UCSD-AML1 (cell line): ENCODE results near the gene RAMP1.

Source experiments
- DNase-seq: peaks from one replicate; lab custom pipeline; 2025; ENCODE audit not compliant: unreplicated experiment; lab: John Stamatoyannopoulos, UW

Gene RAMP1

DNA sequence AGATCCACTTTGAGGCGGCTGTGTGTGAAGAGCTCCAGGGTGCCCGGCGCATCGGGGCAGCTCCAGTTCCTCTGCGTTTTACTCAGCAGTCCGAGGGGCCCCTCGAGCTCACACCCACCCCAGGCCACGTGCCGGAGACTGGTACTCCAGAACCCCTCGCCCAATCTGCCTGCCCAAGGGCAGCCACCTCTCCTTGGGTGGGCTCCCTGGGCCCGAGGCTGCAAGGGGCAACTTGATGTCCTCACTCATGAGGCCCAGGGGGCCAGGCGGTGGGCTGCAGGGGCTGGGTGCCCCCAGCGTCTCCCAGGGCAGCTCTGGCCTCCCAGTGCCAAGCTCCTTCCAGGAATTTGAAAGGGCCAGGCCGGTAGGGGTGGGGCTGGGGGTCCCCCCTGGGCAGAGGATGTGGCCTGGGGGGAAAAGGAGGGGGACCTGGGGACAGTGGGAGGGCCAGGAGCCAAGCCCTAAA, 16.7 kb downstream of the RAMP1 start:
- DNase-seq, result no peak

DNA sequence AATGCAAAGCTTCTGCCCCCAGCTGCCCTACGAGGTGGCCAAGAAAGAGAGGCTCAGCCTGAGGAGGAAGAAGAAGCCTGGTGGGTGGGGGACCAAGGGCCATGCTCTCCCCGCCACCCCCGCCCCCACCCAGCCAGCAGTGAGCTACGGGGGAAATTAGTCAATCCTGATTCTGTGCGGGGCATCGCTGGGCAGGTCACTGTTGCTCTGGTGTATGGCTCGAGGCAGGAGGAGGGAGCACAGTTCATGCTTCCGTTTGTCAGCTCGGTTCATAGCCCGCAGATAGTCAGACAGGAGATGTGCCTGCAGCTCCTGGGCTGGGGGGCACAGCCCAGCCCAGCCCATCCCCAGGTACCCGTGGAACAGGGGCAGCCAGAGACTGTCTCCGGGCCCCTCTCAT, 17.1 kb downstream of the RAMP1 start:
- no peak for DNase-seq

GRCh38 chr2:237876951-237877491, 17.6 kb downstream of the RAMP1 start:
- no peak for DNase-seq

- no peak for DNase-seq
These were observed 18.3 kb downstream of the RAMP1 start for GRCh38 chr2:237877576-237878307.

DNA sequence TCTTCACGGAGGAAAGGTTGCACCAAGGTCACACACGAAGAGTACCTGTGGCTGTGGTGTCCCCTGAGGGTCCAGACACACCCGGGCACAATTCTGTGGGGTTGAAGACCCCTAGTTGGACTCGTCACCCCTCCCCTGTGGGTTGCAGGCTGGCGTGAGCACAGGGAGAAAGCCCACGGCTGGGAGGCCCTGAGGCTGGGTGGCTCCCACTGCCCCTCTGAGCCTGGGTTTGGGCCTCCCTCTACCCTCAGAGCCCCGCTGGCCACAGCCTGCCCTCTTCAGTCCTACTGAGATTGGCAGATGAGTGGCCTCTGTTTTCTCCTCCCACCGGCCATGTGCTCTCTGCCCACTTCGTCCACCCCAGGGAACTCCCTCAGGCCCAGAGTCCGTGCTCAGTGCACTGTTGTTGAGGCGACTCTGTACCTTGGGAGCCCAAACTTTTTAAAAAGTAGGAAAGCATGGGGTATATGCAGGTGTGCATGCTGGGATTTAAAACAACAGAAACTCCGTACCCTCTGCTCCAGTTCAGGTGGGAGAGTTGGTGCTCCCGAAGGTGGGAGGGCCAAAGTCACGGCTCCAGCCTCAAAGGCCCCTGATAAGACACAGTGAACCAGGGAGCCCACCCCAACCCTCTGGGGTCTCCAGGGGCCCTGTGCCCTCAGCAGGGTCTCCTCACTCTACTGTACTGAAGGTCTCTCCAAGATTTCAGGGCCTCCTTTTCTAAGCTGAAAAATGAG, 19.1 kb downstream of the RAMP1 start:
- DNase-seq, result no peak

- no peak for DNase-seq
These were observed 19.6 kb downstream of the RAMP1 start for GRCh38 chr2:237879058-237879430.

DNA sequence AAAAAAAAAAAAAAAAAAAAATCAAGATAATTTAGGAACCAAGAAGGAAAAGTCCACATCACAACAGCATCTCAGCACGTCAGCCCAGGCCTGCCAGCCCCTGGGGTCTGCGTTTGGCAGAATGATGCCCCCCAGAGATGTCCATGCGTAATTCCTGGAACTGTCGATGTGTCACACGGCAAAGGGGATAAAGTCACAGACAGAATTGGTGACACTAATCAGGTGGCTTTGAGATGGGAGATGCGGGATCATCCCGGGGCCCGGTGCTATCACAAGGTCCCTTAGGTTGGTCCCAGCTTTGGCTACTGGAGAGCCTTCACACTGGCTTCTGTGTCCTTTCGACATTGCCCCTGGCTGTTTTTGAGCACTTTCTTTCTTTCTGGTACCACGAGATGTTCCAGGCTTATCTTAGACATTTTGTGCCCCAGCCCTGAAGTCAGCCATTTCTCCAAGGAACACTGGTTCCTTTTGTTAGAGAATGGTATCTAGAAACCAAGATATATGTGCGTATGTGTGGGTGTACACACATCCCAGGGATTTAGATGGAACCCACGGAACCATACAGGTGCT, 20.7 kb downstream of the RAMP1 start:
- DNase-seq, result no peak

DNA sequence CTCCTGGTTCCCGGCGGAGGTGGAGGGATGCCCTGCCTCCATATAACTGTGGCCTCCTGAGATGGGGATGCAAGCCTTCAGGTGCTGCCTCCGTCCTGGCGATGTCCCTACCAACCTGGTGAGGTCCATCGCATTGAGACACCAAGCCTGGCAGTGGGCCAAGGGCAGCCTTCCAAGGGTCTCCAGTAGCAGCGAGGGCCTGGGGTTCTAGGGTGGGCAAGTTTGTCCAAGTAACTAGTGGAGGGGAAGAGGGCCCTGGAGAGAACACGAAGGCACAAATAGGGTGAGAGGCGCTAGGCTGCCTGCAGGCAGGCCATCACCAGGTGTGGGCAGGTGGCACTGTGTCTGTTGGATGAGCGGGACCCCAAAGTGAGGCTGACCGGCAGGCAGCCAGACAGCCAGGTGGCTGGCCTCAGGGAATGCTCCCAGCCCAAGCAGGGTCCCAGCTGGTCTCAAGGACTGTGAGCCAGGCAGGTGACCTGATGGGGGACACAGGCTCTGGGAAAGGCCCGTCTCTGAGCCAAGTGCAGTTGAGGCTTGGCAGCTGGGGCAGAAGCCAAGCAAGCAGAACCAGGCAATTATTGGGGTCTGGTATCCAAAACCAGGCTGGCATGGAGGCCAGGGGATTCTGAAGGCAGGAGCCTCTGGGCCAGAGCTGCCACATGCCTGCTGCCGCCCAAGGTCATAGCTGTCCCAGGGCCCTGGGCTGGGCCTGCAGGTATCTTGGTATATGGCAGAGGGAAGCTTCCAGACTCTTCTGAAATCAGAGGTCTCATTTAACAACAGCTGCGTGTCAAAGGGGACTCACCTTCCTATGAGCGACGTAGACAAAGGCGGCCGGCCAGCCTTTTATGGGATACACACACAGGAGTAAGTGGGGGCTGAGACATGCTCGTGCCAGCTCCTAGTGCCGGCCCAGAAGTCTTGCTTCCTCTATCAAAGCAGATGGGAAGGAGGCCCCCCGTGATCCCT, 23.4 kb downstream of the RAMP1 start:
- DNase-seq, result no peak

DNA sequence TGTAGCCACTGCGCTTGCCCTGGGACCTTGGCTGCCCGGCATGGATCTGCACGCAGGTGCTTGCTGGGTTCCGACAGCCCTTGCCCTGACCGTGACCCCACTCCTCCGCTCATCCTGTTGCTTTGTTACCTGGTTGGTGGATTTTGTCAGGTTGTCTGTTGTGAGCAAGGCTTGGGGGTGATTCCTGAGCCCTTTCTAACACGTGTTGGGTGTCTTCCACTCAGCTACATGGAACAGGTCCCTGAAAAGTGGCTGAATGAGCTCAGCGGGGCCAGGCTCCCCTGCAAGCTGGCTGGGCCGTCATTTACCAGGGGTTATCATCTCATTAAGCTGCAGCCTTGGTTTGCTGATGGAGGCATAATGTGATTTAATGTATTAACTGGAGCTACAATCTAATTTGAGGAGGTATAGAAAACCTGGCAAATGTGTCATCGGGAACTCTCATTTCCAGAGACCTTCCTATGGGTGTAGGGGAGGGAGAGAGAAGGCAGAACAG, 24.6 kb downstream of the RAMP1 start:
- DNase-seq, result no peak

DNA sequence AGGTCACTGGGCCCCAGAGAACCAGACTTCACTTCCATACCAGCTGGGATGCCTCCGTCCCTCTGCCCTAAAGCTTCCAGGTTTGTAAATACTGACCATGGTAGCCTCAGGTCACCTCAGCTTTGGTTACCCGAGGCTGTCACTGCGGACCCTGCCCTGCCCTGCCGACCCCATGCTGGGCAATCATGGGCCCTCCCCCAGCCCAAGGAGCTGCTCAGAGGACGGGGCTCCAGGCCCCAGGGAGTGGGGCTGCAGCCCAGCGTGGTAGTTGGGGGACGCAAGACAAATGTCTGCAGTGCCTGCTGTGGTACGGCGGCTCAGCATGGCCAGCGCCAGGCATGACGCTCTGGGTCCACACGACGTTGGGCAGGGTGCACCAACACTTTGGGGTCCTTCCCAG, 25.3 kb downstream of the RAMP1 start:
- DNase-seq, result no peak

GRCh38 chr2:237885111-237885930, 25.9 kb downstream of the RAMP1 start:
- DNase-seq, result no peak

DNA sequence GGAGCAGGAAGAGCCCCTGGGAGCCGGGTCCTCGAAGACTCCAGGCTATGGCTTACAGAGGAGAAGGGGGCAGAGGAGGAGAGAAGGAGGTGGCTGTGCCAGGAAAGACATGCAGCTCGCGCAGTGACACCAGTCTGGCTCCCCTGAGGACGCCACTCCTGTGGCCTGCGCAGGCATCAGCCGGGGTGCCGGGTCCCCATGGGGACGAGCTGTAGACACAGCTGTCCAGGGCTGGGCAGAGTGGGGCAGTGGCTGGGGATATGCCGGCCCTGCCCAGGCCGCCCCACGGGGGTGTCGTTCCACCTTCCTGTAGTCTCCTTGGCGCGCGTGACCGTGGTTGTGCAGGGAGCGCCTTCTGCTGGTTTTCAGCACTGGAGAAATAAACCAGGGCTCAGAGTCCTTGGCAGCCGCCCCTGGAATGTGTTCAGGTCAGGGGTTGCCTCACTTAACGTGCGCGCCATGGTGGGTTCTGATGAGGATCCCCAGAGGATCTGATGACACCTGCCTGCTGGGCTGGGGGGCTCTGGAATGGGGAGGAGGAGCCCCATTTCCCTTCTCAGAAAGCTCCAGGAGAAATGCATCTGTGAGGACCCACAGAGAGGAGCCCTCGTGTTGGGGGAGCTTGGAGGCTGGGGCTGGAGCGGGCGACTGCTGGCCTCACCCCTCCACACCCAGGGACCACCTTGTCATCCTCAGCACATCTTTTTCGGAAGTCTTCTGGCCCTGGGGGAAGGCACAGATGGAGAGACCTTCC, 26.7 kb downstream of the RAMP1 start:
- DNase-seq, result no peak

DNA sequence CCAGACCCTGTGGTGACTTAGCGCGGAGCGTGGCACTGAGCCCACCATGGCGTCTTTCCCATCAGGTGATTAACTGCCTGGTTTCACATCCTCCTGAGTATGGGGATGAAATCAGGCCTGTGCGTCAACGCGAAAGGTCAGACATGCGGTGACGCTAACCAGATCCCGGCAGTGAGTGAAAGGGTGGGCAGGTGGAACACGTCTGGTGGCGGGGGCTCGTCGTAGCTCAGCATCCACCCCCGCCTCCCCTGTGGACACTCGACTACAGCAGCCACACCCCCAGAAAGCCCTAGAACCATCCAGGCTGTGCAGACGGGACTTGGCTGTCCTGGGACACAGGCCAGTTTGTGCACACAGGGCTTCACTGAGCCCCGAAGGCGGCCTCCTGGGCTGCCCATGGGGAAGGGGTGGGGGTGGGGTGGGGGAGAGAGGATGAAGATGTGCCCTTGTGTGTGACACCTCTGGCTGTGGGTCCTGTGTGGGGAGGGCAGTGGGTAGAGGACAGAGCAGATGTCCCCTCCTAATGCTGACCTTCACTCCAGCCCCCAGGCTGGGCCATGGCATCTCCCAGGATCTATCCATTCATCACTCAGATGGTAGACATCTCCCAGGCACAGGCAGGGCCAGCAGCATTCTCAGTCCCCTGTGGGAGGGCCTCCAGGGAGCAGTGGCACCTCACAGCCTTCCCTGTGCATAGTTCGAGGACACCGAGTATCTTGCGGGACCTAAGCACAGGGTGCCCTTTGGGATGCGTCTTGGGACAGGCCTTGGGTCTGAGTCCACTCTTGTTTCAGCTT, 27.5 kb downstream of the RAMP1 start:
- DNase-seq, result no peak

- no peak for DNase-seq
These were observed 29.0 kb downstream of the RAMP1 start for GRCh38 chr2:237888389-237888788.

- DNase-seq, result no peak
These were observed 29.6 kb downstream of the RAMP1 start for GRCh38 chr2:237889016-237889415.

DNA sequence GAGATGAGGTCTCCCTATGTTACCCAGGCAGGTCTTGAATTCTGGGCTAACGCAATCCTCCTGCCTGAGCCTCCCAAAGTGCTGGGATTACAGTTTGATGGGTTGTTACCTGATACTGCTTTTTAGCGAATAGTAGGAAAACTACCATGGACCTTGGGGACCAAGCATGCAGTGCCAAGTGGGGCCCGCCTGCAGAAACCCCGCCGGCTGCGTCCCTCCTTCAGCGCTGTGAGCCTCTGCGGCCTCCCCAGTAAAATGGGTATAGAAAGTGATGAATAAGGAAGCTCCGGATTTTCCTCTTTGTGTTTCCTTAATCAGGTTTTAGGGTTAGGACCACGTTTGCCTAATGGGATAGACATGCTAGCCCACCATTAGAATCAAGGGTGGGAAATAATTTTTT, 30.4 kb downstream of the RAMP1 start:
- DNase-seq, result no peak

GRCh38 chr2:237892478-237892877, 33.1 kb downstream of the RAMP1 start:
- DNase-seq, result no peak

DNA sequence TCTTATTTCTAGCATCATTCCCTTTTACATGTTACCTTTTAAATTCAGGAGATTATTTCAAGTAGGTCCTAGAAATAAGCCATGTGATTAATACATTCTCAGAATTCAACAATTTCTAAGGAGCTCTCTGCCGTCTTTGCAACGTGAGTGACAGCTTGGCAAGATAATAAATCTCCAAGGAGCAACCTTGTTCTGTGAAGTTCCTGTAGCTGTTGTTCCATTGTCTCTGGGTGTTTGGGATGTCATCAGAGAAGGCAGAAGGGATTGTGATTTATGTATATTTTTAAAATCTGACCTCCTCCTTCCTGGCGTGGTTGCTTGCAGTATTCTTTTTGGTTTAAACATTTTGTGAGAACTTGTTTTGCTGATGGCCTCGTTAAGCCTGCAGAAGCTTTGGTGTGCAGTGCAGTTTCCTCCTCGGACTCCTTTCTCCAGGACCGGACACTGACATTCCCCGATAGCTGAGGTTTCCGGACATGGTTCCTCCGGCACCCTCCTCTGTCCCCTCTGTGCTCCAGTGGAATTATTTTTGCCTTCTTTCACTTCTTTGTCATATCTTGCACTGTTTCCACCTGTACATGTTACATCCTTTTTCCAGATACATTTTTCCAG, 33.7 kb downstream of the RAMP1 start:
- DNase-seq, result no peak
